GM23338 (cell line): Measurements from ENCODE around the gene C12orf56. TPM values are rescaled to one million over a fixed set of nuclear protein-coding genes. Genes with fewer than 3 reads are reported as not detected.

ENCODE experiments used
- polyA plus RNA-seq: library from polyadenylated mRNA; unstranded; fragments of >200 nt; fragmentation: Nextera tagmentation; extraction: Ambion mirVana; gene quantifications from 2 replicates; pipeline ENCODE4 v1.2.1, GENCODE V29; 2016
- small RNA-seq: library from RNA; depleted of rRNA; stranded (forward); fragments of <200 nt; gene quantifications from one replicate; pipeline ENCODE3, GENCODE V24; 2014; ENCODE audit warnings: low replicate concordance
- total RNA-seq: library from RNA; depleted of rRNA; stranded (reverse); fragments of >200 nt; shearing (Covaris generic); gene quantifications from 2 replicates; pipeline ENCODE4 v1.2.3, GENCODE V29; 2014; rRNA removed

The C12orf56 gene
- total and polyA plus RNA-seq, 2 experiments from 2014 or later = 6.4 to 9.3 TPM

Small RNA genes lying within 50 kb of the gene (small RNA-seq; reads per million reads assigned to genes)
- not detected for gene RF01210
- not detected for gene RNU5A-7P

Other genes with a start within 250 kb of the C12orf56 start
- gene KICS2, start 168.5 kb downstream of the C12orf56 start, total RNA-seq = 10.5 TPM in 2 replicates
- gene KICS2, start 168.5 kb downstream of the C12orf56 start, polyA plus RNA-seq = 7.6 and 8.1 TPM in 2 replicates
- gene XPOT, start 13.6 kb upstream of the C12orf56 start, total RNA-seq = 139 and 145 TPM in 2 replicates
- 53.6 and 58.7 TPM in 2 replicates for gene XPOT, start 13.6 kb upstream of the C12orf56 start, polyA plus RNA-seq
- 26.3 and 29.9 TPM in 2 replicates for gene TBK1, start 61.4 kb upstream of the C12orf56 start, total RNA-seq
- 15.8 and 21.7 TPM in 2 replicates for gene TBK1, start 61.4 kb upstream of the C12orf56 start, polyA plus RNA-seq
- gene RASSF3, start 219.7 kb upstream of the C12orf56 start, total RNA-seq = 39.6 and 48.1 TPM in 2 replicates
- 20.6 and 21.3 TPM in 2 replicates for gene RASSF3, start 219.7 kb upstream of the C12orf56 start, polyA plus RNA-seq